Adipocyte (in vitro differentiated cells): Measurements from ENCODE around the gene XXYLT1.
"Not testable (repeated sequence)": the region's sequence is repeated elsewhere in the genome, so short reads cannot be mapped to it uniquely, and the experiment has no call there.

Experiments
- DNase-seq: peaks from one replicate; pipeline ENCODE4 v3.0.0-alpha.2; 2015; ENCODE audit warnings: low read depth
- H3K27me3 ChIP-seq: replicated peaks from 2 replicates; pipeline ENCODE4 v1.7.0; 2013; ENCODE audit warnings: mild to moderate bottlenecking, low read length, moderate library complexity; ENCODE audit not compliant: control insufficient read depth, insufficient read depth
- H3K36me3 ChIP-seq: 2 replicates; pipeline ENCODE4 v1.7.0; 2013; ENCODE audit warnings: low read length, mild to moderate bottlenecking, moderate library complexity; ENCODE audit not compliant: control insufficient read depth, insufficient read depth, severe bottlenecking
- H3K4me1 ChIP-seq: 2 replicates; pipeline ENCODE4 v1.7.0; 2013; ENCODE audit warnings: mild to moderate bottlenecking, low read length, moderate library complexity; ENCODE audit not compliant: control insufficient read depth, insufficient read depth
- H3K4me3 ChIP-seq: 2 replicates; pipeline ENCODE4 v1.7.0; 2013; ENCODE audit warnings: mild to moderate bottlenecking, low read length, moderate library complexity
- H3K9ac ChIP-seq: 2 replicates; pipeline ENCODE4 v1.7.0; 2013; ENCODE audit warnings: mild to moderate bottlenecking, low read length, moderate library complexity
- H3K9me3 ChIP-seq: 2 replicates; pipeline ENCODE4 v1.7.0; 2013; ENCODE audit warnings: mild to moderate bottlenecking, low read length, moderate library complexity; ENCODE audit not compliant: control insufficient read depth

The XXYLT1 gene

GRCh38 chr3:195114786-195115599 is 156.0 kb downstream of the XXYLT1 start:
- Histone ChIP-seq H3K4me3 (no peak overlapping the region), H3K27me3 (no peaks in the 10 kb centered on the region), H3K36me3 (peaks cover 8% of the 10 kb centered on the region), H3K9ac (no peak overlapping the region), H3K9me3 (no peaks in the 10 kb centered on the region), H3K4me1 (peaks cover 19% of the 10 kb centered on the region)
- no peak for DNase-seq

GRCh38 chr3:195113536-195114425 is 157.2 kb downstream of the XXYLT1 start:
- peaks cover 8% of the 10 kb centered on the region for H3K36me3 ChIP-seq
- H3K9ac ChIP-seq, result no peak overlapping the region
- no peaks in the 10 kb centered on the region for H3K27me3 ChIP-seq
- H3K4me1 ChIP-seq, result peaks cover 19% of the 10 kb centered on the region
- H3K4me3 ChIP-seq, result no peak overlapping the region
- no peaks in the 10 kb centered on the region for H3K9me3 ChIP-seq
- DNase-seq, result no peak

GRCh38 chr3:195113048-195113447 is 157.9 kb downstream of the XXYLT1 start:
- Histone ChIP-seq H3K9ac (no peak overlapping the region), H3K4me1 (peaks cover 17% of the 10 kb centered on the region), H3K36me3 (peaks cover 8% of the 10 kb centered on the region), H3K4me3 (no peak overlapping the region), H3K9me3 (no peaks in the 10 kb centered on the region), H3K27me3 (no peaks in the 10 kb centered on the region)
- DNase-seq, result no peak

GRCh38 chr3:195112361-195112791 is 158.6 kb downstream of the XXYLT1 start:
- Histone ChIP-seq H3K4me3 (no peak overlapping the region), H3K4me1 (peaks cover 11% of the 10 kb centered on the region), H3K9me3 (no peaks in the 10 kb centered on the region), H3K36me3 (peaks cover 8% of the 10 kb centered on the region), H3K27me3 (no peaks in the 10 kb centered on the region), H3K9ac (no peak overlapping the region)
- DNase-seq, result no peak

GRCh38 chr3:195111766-195112165 is 159.2 kb downstream of the XXYLT1 start:
- Histone ChIP-seq H3K4me1 (peaks cover 11% of the 10 kb centered on the region), H3K27me3 (no peaks in the 10 kb centered on the region), H3K9ac (no peak overlapping the region), H3K36me3 (peaks cover 8% of the 10 kb centered on the region), H3K9me3 (no peaks in the 10 kb centered on the region), H3K4me3 (no peak overlapping the region)
- DNase-seq, result no peak

- peaks cover 11% of the 10 kb centered on the region for H3K4me1 ChIP-seq
- DNase-seq, result no peak
- H3K27me3 ChIP-seq, result no peaks in the 10 kb centered on the region
- no peaks in the 10 kb centered on the region for H3K9me3 ChIP-seq
- peaks cover 8% of the 10 kb centered on the region for H3K36me3 ChIP-seq
- H3K4me3 ChIP-seq, result no peak overlapping the region
- peak overlapping the region; percentile 62 for H3K9ac ChIP-seq
Measured at GRCh38 chr3:195111319-195111705, 159.6 kb downstream of the XXYLT1 start.

- Histone ChIP-seq H3K9ac (peak overlapping the region; percentile 62), H3K36me3 (peaks cover 8% of the 10 kb centered on the region), H3K4me1 (peaks cover 11% of the 10 kb centered on the region), H3K9me3 (no peaks in the 10 kb centered on the region), H3K27me3 (no peaks in the 10 kb centered on the region), H3K4me3 (no peak overlapping the region)
- DNase-seq, result no peak
Measured at GRCh38 chr3:195110647-195111318, 160.2 kb downstream of the XXYLT1 start.

GRCh38 chr3:195109098-195109657 is 161.8 kb downstream of the XXYLT1 start:
- H3K4me3 ChIP-seq, result no peak overlapping the region
- no peak for DNase-seq

GRCh38 chr3:195107593-195107992 is 163.4 kb downstream of the XXYLT1 start:
- DNase-seq, result no peak
- Histone ChIP-seq H3K27me3 (no peaks in the 10 kb centered on the region), H3K4me1 (peaks cover 30% of the 10 kb centered on the region), H3K36me3 (no peaks in the 10 kb centered on the region), H3K4me3 (no peak overlapping the region), H3K9me3 (no peaks in the 10 kb centered on the region), H3K9ac (no peak overlapping the region)

More at GRCh38 chr3:195109098-195109657, 161.8 kb downstream of the XXYLT1 start:
- H3K4me1 ChIP-seq, result peaks cover 14% of the 10 kb centered on the region
- H3K27me3 ChIP-seq, result no peaks in the 10 kb centered on the region
- H3K9ac ChIP-seq, result no peak overlapping the region
- no peaks in the 10 kb centered on the region for H3K9me3 ChIP-seq
- H3K36me3 ChIP-seq, result no peaks in the 10 kb centered on the region

- not testable (repeated sequence) for H3K36me3 ChIP-seq, DNase-seq, H3K27me3 ChIP-seq, H3K9ac ChIP-seq, H3K4me3 ChIP-seq, H3K9me3 ChIP-seq
- peaks cover 35% of the 10 kb centered on the region for H3K4me1 ChIP-seq
Measured at GRCh38 chr3:195107031-195107430, 163.9 kb downstream of the XXYLT1 start.
